ENCODE measurements around the gene SLC22A23.

Gene SLC22A23

GRCh38 chr6:3438190-3439167 is 18.4 kb downstream of the SLC22A23 start (continued):
- TF ChIP-seq BCL11B (tag by site-specific recombination; IDR thresholded peaks at IDR 0.05; ENCODE audit: low read depth) (no peak), ZNF777 (tag by site-specific recombination; IDR thresholded peaks at IDR 0.05; ENCODE audit: borderline replicate concordance) (no peak), PRDM10 (tag by site-specific recombination; IDR thresholded peaks at IDR 0.05) (peak; percentile 62), IKZF3 (tag by site-specific recombination; IDR thresholded peaks at IDR 0.05) (peak; percentile 90), ZNF37A (tag by site-specific recombination; IDR thresholded peaks at IDR 0.05) (no peak), ZBTB11 (tag by site-specific recombination; conservative IDR thresholded peaks at IDR 0.05; ENCODE audit: low read depth) (no peak), MYNN (tag by site-specific recombination; IDR thresholded peaks at IDR 0.05; ENCODE audit: borderline replicate concordance) (no peak), HOXA7 (CRISPR knock-in tag; IDR thresholded peaks at IDR 0.05; ENCODE audit: borderline replicate concordance) (no peak), OSR2 (tag by site-specific recombination; IDR thresholded peaks at IDR 0.05) (peak; percentile 95), ELK4 (IDR thresholded peaks at IDR 0.05; ENCODE audit: borderline replicate concordance, low read depth, low read length) (no peak), GFI1B (tag by site-specific recombination; IDR thresholded peaks at IDR 0.05) (no peak), ZNF561 (tag by site-specific recombination; IDR thresholded peaks at IDR 0.05; ENCODE audit: borderline replicate concordance) (peak; percentile 91; the same call in 1 of the 2 replicates), ZNF19 (tag by site-specific recombination; IDR thresholded peaks at IDR 0.05; ENCODE audit: low read depth) (no peak), GLIS2 (tag by site-specific recombination; IDR thresholded peaks at IDR 0.05) (no peak), MEIS1 (CRISPR knock-in tag; IDR thresholded peaks at IDR 0.05; ENCODE audit: borderline replicate concordance) (no peak), ZNF394 (tag by site-specific recombination; IDR thresholded peaks at IDR 0.05; ENCODE audit: borderline replicate concordance) (no peak; the same call in 1 of the 2 replicates), ZNF433 (tag by site-specific recombination; IDR thresholded peaks at IDR 0.05; ENCODE audit: low read depth) (no peak)
- TF ChIP-seq, protein P1, sequence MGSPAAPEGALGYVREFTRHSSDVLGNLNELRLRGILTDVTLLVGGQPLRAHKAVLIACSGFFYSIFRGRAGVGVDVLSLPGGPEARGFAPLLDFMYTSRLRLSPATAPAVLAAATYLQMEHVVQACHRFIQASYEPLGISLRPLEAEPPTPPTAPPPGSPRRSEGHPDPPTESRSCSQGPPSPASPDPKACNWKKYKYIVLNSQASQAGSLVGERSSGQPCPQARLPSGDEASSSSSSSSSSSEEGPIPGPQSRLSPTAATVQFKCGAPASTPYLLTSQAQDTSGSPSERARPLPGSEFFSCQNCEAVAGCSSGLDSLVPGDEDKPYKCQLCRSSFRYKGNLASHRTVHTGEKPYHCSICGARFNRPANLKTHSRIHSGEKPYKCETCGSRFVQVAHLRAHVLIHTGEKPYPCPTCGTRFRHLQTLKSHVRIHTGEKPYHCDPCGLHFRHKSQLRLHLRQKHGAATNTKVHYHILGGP (tag by site-specific recombination; IDR thresholded peaks at IDR 0.05), result no peak
- TF ChIP-seq, protein P2, sequence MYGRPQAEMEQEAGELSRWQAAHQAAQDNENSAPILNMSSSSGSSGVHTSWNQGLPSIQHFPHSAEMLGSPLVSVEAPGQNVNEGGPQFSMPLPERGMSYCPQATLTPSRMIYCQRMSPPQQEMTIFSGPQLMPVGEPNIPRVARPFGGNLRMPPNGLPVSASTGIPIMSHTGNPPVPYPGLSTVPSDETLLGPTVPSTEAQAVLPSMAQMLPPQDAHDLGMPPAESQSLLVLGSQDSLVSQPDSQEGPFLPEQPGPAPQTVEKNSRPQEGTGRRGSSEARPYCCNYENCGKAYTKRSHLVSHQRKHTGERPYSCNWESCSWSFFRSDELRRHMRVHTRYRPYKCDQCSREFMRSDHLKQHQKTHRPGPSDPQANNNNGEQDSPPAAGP (tag by site-specific recombination; IDR thresholded peaks at IDR 0.05), result peak; percentile 54; the same call in 1 of the 2 replicates
- TF ChIP-seq, protein P3, sequence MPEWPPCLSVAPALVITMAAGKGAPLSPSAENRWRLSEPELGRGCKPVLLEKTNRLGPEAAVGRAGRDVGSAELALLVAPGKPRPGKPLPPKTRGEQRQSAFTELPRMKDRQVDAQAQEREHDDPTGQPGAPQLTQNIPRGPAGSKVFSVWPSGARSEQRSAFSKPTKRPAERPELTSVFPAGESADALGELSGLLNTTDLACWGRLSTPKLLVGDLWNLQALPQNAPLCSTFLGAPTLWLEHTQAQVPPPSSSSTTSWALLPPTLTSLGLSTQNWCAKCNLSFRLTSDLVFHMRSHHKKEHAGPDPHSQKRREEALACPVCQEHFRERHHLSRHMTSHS (tag by site-specific recombination; IDR thresholded peaks at IDR 0.05), result no peak
